ENCODE results near the gene GALR2. TPM values are rescaled to one million over a fixed set of nuclear protein-coding genes. Genes with fewer than 3 reads are reported as not detected.

GALR2 gene
- total and polyA plus RNA-seq, 9 of the 15 experiments (the other 6 are each of a cell fraction or from before 2014, with no cell fraction given): 0.34 TPM; not detected in 8

- TF ChIP-seq AFF4 (CRISPR knock-in tag; IDR thresholded peaks at IDR 0.05): no peak
- TF ChIP-seq ELF4 (CRISPR knock-in tag; IDR thresholded peaks at IDR 0.05): no peak; the same call in 1 of the 2 replicates
- no peak for TF ChIP-seq SOX6 (IDR thresholded peaks at IDR 0.05)
- no peak for TF ChIP-seq ZKSCAN1 (IDR thresholded peaks at IDR 0.05; ENCODE audit: low read depth, low read length)
- TF ChIP-seq HNRNPK (IDR thresholded peaks at IDR 0.05; ENCODE audit: low read depth, low read length, poor library complexity, severe bottlenecking): no peak
- TF ChIP-seq FOXJ3 (CRISPR knock-in tag; IDR thresholded peaks at IDR 0.05): no peak
- no peak for TF ChIP-seq ZNF239 (CRISPR knock-in tag; IDR thresholded peaks at IDR 0.05)
- no peak for TF ChIP-seq NFIX (CRISPR knock-in tag; IDR thresholded peaks at IDR 0.05; ENCODE audit: low read depth)
- no peak for TF ChIP-seq ATF4 (CRISPR knock-in tag; IDR thresholded peaks at IDR 0.05)
- no peak for TF ChIP-seq SAFB2 (IDR thresholded peaks at IDR 0.05; ENCODE audit: borderline replicate concordance, low read depth, low read length, severe bottlenecking)
- TF ChIP-seq ZNF134 (CRISPR knock-in tag; conservative IDR thresholded peaks at IDR 0.05): no peak
- no peak for TF ChIP-seq MAFG (tag; conservative IDR thresholded peaks at IDR 0.05)
- TF ChIP-seq E2F3 (CRISPR knock-in tag; IDR thresholded peaks at IDR 0.05): no peak
- TF ChIP-seq EGR1 (conservative IDR thresholded peaks at IDR 0.05): peak; percentile 64; the same call in 1 of the 2 replicates
- TF ChIP-seq ZFP1 (CRISPR knock-in tag; IDR thresholded peaks at IDR 0.05): no peak
- no peak for TF ChIP-seq ZNF766 (CRISPR knock-in tag; conservative IDR thresholded peaks at IDR 0.05)
- TF ChIP-seq ZNF778 (CRISPR knock-in tag; IDR thresholded peaks at IDR 0.05): no peak
- no peak for TF ChIP-seq ZNF76 (CRISPR knock-in tag; IDR thresholded peaks at IDR 0.05; ENCODE audit: borderline replicate concordance)
- TF ChIP-seq FOXA3 (CRISPR knock-in tag; conservative IDR thresholded peaks at IDR 0.05 in 1 of 2, IDR thresholded peaks at IDR 0.05 in 1 of 2): no peak
- peak; percentile 56 for TF ChIP-seq CXXC5 (CRISPR knock-in tag; IDR thresholded peaks at IDR 0.05)
- TF ChIP-seq PHTF2 (CRISPR knock-in tag; IDR thresholded peaks at IDR 0.05): no peak
- no peak for TF ChIP-seq ZNF212 (CRISPR knock-in tag; IDR thresholded peaks at IDR 0.05)
- TF ChIP-seq IRF2 (CRISPR knock-in tag; IDR thresholded peaks at IDR 0.05): no peak
- TF ChIP-seq ZFP91 (CRISPR knock-in tag; IDR thresholded peaks at IDR 0.05): no peak
Measured at GRCh38 chr17:76103274-76104139, 28.9 kb downstream of the GALR2 start, which contains the start of gene EXOC7 (continued).

All from K562 (cell line).